ENCODE results near the gene TMEM88. TPM values are rescaled to one million over a fixed set of nuclear protein-coding genes. Genes with fewer than 3 reads are reported as not detected.

TMEM88 gene
- total RNA-seq, 2 experiments from 2014 or later: 0.41 to 4.0 TPM

- Histone ChIP-seq H3K9me2 (ENCODE audit: insufficient read depth, low read length) (no peaks in the 10 kb centered on the region), H3K36me3 (ENCODE audit: insufficient read depth, low read length) (peaks cover 74% of the 10 kb centered on the region), H2AFZ (ENCODE audit: low read length) (no peak overlapping the region), H3K9me3 (ENCODE audit: low read length) (no peaks in the 10 kb centered on the region), H3K4me3 (ENCODE audit: low read depth, low read length, poor library complexity, severe bottlenecking) (no peak overlapping the region), H4K20me1 (ENCODE audit: insufficient read depth, low read length) (no peaks in the 10 kb centered on the region), H3K27ac (ENCODE audit: low read depth, low read length, poor library complexity, severe bottlenecking) (no peak overlapping the region), H3K4me2 (ENCODE audit: low read length) (no peak overlapping the region), H3K79me2 (ENCODE audit: insufficient read depth, low read depth, low read length) (peaks cover 13% of the 10 kb centered on the region; the same call in 1 of the 2 replicates), H3K4me1 (ENCODE audit: insufficient read depth, low read length, poor library complexity, severe bottlenecking) (peaks cover 31% of the 10 kb centered on the region)
- BruUV-seq (replicated peaks): no TSS peak
- DNase-seq (ENCODE audit: low spot score): no peak
- intact Hi-C loops (cut with micrococcal nuclease; ENCODE audit: unreplicated experiment): no loop called here
- CTCF ChIA-PET (ENCODE audit: unreplicated experiment): no interaction called here
- TF ChIP-seq CTCF (conservative IDR thresholded peaks at IDR 0.05; ENCODE audit: low read length) (no peak), EZH2phosphoT487 (IDR thresholded peaks at IDR 0.05; ENCODE audit: borderline replicate concordance, low read depth, low read length) (no peak)
- POLR2A ChIA-PET: no interaction called here
Observed at GRCh38 chr17:7852919-7853690, 1.8 kb upstream of the TMEM88 start.

GRCh38 chr17:7853691-7854038, 1.2 kb upstream of the TMEM88 start:
- BruUV-seq (replicated peaks): no TSS peak
- Histone ChIP-seq H3K4me1 (ENCODE audit: insufficient read depth, low read length, poor library complexity, severe bottlenecking) (peaks cover 33% of the 10 kb centered on the region), H3K4me3 (ENCODE audit: low read depth, low read length, poor library complexity, severe bottlenecking) (no peak overlapping the region), H3K9me3 (ENCODE audit: low read length) (no peaks in the 10 kb centered on the region), H3K27ac (ENCODE audit: low read depth, low read length, poor library complexity, severe bottlenecking) (no peak overlapping the region), H3K36me3 (ENCODE audit: insufficient read depth, low read length) (peaks cover 75% of the 10 kb centered on the region), H3K9me2 (ENCODE audit: insufficient read depth, low read length) (no peaks in the 10 kb centered on the region), H2AFZ (ENCODE audit: low read length) (no peak overlapping the region), H3K4me2 (ENCODE audit: low read length) (no peak overlapping the region), H3K79me2 (ENCODE audit: insufficient read depth, low read depth, low read length) (peaks cover 19% of the 10 kb centered on the region), H4K20me1 (ENCODE audit: insufficient read depth, low read length) (peaks cover 2% of the 10 kb centered on the region; the same call in 1 of the 2 replicates)
- TF ChIP-seq CTCF (conservative IDR thresholded peaks at IDR 0.05; ENCODE audit: low read length) (no peak), EZH2phosphoT487 (IDR thresholded peaks at IDR 0.05; ENCODE audit: borderline replicate concordance, low read depth, low read length) (no peak)
- POLR2A ChIA-PET: no interaction called here
- CTCF ChIA-PET (ENCODE audit: unreplicated experiment): no interaction called here
- intact Hi-C loops (cut with micrococcal nuclease; ENCODE audit: unreplicated experiment): no loop called here
- DNase-seq (ENCODE audit: low spot score): no peak

GRCh38 chr17:7854078-7854777, 638 bp upstream of the TMEM88 start:
- POLR2A ChIA-PET: no interaction called here
- Histone ChIP-seq H3K36me3 (ENCODE audit: insufficient read depth, low read length) (peaks cover 75% of the 10 kb centered on the region), H3K4me2 (ENCODE audit: low read length) (no peak overlapping the region), H3K4me1 (ENCODE audit: insufficient read depth, low read length, poor library complexity, severe bottlenecking) (peaks cover 39% of the 10 kb centered on the region), H2AFZ (ENCODE audit: low read length) (no peak overlapping the region), H3K27ac (ENCODE audit: low read depth, low read length, poor library complexity, severe bottlenecking) (no peak overlapping the region), H3K9me3 (ENCODE audit: low read length) (no peaks in the 10 kb centered on the region), H3K4me3 (ENCODE audit: low read depth, low read length, poor library complexity, severe bottlenecking) (no peak overlapping the region), H3K9me2 (ENCODE audit: insufficient read depth, low read length) (no peaks in the 10 kb centered on the region), H4K20me1 (ENCODE audit: insufficient read depth, low read length) (peaks cover 8% of the 10 kb centered on the region; the same call in 1 of the 2 replicates), H3K79me2 (ENCODE audit: insufficient read depth, low read depth, low read length) (peaks cover 25% of the 10 kb centered on the region)
- CTCF ChIA-PET (ENCODE audit: unreplicated experiment): no interaction called here
- BruUV-seq (replicated peaks): no TSS peak
- TF ChIP-seq EZH2phosphoT487 (IDR thresholded peaks at IDR 0.05; ENCODE audit: borderline replicate concordance, low read depth, low read length) (no peak), CTCF (conservative IDR thresholded peaks at IDR 0.05; ENCODE audit: low read length) (no peak)
- intact Hi-C loops (cut with micrococcal nuclease; ENCODE audit: unreplicated experiment): no loop called here
- DNase-seq (ENCODE audit: low spot score): no peak
